Neural crest cell (in vitro differentiated cells): ENCODE measurements around the gene NLGN2. TPM values are rescaled to one million over a fixed set of nuclear protein-coding genes. Genes with fewer than 3 reads are reported as not detected.

Source experiments
- DNase-seq: peaks from one replicate; pipeline ENCODE4 v3.0.0; 2021; ENCODE audit warnings: low read depth, mixed read lengths, low spot score
- H3K27ac Mint-ChIP-seq: one replicate; pipeline ENCODE4 v1.8.0; 2021; ENCODE audit warnings: mild to moderate bottlenecking, mixed read lengths; ENCODE audit not compliant: unreplicated experiment
- H3K27me3 Mint-ChIP-seq: 2 replicates; pipeline ENCODE4 v1.8.0; 2021; ENCODE audit warnings: low read depth, mild to moderate bottlenecking, mixed read lengths
- H3K36me3 Mint-ChIP-seq: 2 replicates; pipeline ENCODE4 v1.8.0; 2021; ENCODE audit warnings: low read depth, mild to moderate bottlenecking, mixed read lengths
- H3K4me1 Mint-ChIP-seq: 2 replicates; pipeline ENCODE4 v1.8.0; 2021; ENCODE audit warnings: mixed read lengths
- H3K4me3 Mint-ChIP-seq: one replicate; pipeline ENCODE4 v1.8.0; 2021; ENCODE audit warnings: mild to moderate bottlenecking, mixed read lengths
- H3K9me3 Mint-ChIP-seq: 2 replicates; pipeline ENCODE4 v1.8.0; 2021; ENCODE audit warnings: mixed read lengths
- CTCF ChIP-seq: fragments of 200-600 bp; sonication (generic); conservative IDR thresholded peaks from 2 replicates; pipeline ENCODE4 v1.5.0; 2021; ENCODE audit warnings: antibody characterized with exemption, mild to moderate bottlenecking
- total RNA-seq: library from RNA; stranded (reverse); gene quantifications from 2 replicates; pipeline ENCODE4 v1.2.1, GENCODE V29; 2021

The NLGN2 gene
- total RNA-seq, 1 donor from 2014 or later = 106 TPM

- Mint-ChIP-seq H3K27me3 (peaks cover 79% of the 10 kb centered on the region), H3K4me1 (peaks cover 58% of the 10 kb centered on the region), H3K36me3 (peaks cover 6% of the 10 kb centered on the region), H3K4me3 (peak overlapping the region; percentile 95), H3K9me3 (no peaks in the 10 kb centered on the region), H3K27ac (peak overlapping the region; percentile 99)
- TF ChIP-seq CTCF = no peak
- DNase-seq = peak; percentile 47
Measured at GRCh38 chr17:7440834-7441195, 33.2 kb downstream of the NLGN2 start.

- Mint-ChIP-seq H3K4me3 (peak overlapping the region; percentile 95), H3K36me3 (peaks cover 6% of the 10 kb centered on the region), H3K4me1 (peaks cover 57% of the 10 kb centered on the region), H3K27ac (no peak overlapping the region), H3K27me3 (peaks cover 77% of the 10 kb centered on the region), H3K9me3 (no peaks in the 10 kb centered on the region)
- TF ChIP-seq CTCF = no peak
- no peak for DNase-seq
Measured at GRCh38 chr17:7441266-7441665, 33.6 kb downstream of the NLGN2 start.

- Mint-ChIP-seq H3K27ac (no peak overlapping the region), H3K9me3 (no peaks in the 10 kb centered on the region), H3K4me3 (peak overlapping the region; percentile 68), H3K27me3 (peaks cover 72% of the 10 kb centered on the region), H3K4me1 (peaks cover 55% of the 10 kb centered on the region), H3K36me3 (peaks cover 6% of the 10 kb centered on the region)
- no peak for TF ChIP-seq CTCF
- DNase-seq = no peak
Measured at GRCh38 chr17:7442142-7442541, 34.5 kb downstream of the NLGN2 start.

- no peak for DNase-seq
- Mint-ChIP-seq H3K4me3 (peak overlapping the region; percentile 72), H3K27me3 (peaks cover 62% of the 10 kb centered on the region), H3K36me3 (peaks cover 3% of the 10 kb centered on the region), H3K9me3 (no peaks in the 10 kb centered on the region), H3K27ac (no peak overlapping the region), H3K4me1 (peaks cover 44% of the 10 kb centered on the region)
- no peak for TF ChIP-seq CTCF
Measured at GRCh38 chr17:7443499-7444485, 36.1 kb downstream of the NLGN2 start.

GRCh38 chr17:7444682-7445618, 37.3 kb downstream of the NLGN2 start, which contains the start of gene CHRNB1:
Gene CHRNB1, plus strand, starts transcription at chr17:7445061. Its CDS starts 67 bp downstream, at chr17:7445128.
- H3K27ac Mint-ChIP-seq = peak within 1 kb of the TSS; percentile 87
- DNase-seq = peak; percentile 73
- H3K4me3 Mint-ChIP-seq = peak within 1 kb of the TSS; percentile 85
- no peaks in the 10 kb centered on the region for H3K9me3 Mint-ChIP-seq
- peaks cover 39% of the 10 kb centered on the region for H3K4me1 Mint-ChIP-seq
- TF ChIP-seq CTCF = peak; percentile 37
- H3K36me3 Mint-ChIP-seq = no peaks in the 10 kb centered on the region
- peaks cover 54% of the 10 kb centered on the region for H3K27me3 Mint-ChIP-seq
